Ovary (tissue), 9 donors: ENCODE data around the gene LMTK2. TPM values are rescaled to one million over a fixed set of nuclear protein-coding genes. Genes with fewer than 3 reads are reported as not detected.

Experiments used
- DNase-seq, 5 donors: peaks; one replicate each; pipeline ENCODE4 v3.0.0-alpha.2; 2019 to 2020
- H3K27ac ChIP-seq, 2 donors: fragments of 200-600 bp; one replicate each; pipeline versions ENCODE4 v1.5.1 to v1.8.0; 2019 to 2022
- H3K27me3 ChIP-seq: fragments of 200-600 bp; one replicate; pipeline ENCODE4 v1.8.0; 2022
- H3K36me3 ChIP-seq: fragments of 200-600 bp; sonication (generic); one replicate; pipeline ENCODE4 v1.5.1; 2019
- H3K4me1 ChIP-seq: one replicate; pipeline ENCODE4 v1.8.1; 2013; ENCODE audit warnings: mild to moderate bottlenecking, moderate library complexity; ENCODE audit not compliant: insufficient read depth
- H3K4me3 ChIP-seq: fragments of 200-600 bp; sonication (generic); one replicate; pipeline ENCODE4 v1.5.1; 2017
- H3K9me3 ChIP-seq, 2 donors: fragments of 200-600 bp in 1 of 2; sonication (generic) in 1 of 2; one replicate each; pipeline versions ENCODE4 v1.5.1 to v1.8.1; 2013 to 2019; ENCODE audit warnings: mild to moderate bottlenecking in 1 of 2, moderate library complexity in 1 of 2
- CTCF ChIP-seq, 3 donors: fragments of 450-650 bp in 2 of 3; fragments of 200-600 bp in 1 of 3; IDR thresholded peaks; one replicate each; pipeline versions ENCODE4 v1.5.1 to v1.8.0; 2016 to 2022; ENCODE audit warnings: antibody characterized with exemption in 3 of 3, mild to moderate bottlenecking in 1 of 3
- EP300 ChIP-seq: sonication (generic); formaldehyde crosslinking; IDR thresholded peaks from one replicate; pipeline ENCODE4 v1.6.1; 2017; ENCODE audit warnings: antibody characterized with exemption
- POLR2A ChIP-seq: fragments of 450-650 bp; IDR thresholded peaks from one replicate; pipeline ENCODE4 v1.6.1; 2017; ENCODE audit warnings: antibody characterized with exemption, mild to moderate bottlenecking, moderate library complexity
- WGBS, 3 donors: extraction: QIAGEN DNeasy Blood & Tissue Kit in 1 of 3; methylation state at CpG; one replicate each; pipeline versions ENCODE4 v1.1.5 to v1.1.7; 2013 to 2017; 5-methylcytosine and 5-hydroxymethylcytosine counted together
- intact Hi-C, 4 donors: fragments of 100-400 bp; cut with DNase I; formaldehyde crosslinking; loops; one replicate each; pipeline versions ENCODE4 v1.11.0 to v1.15.1; 2022 to 2023
- polyA plus RNA-seq, 2 donors: library from polyadenylated mRNA; stranded (reverse); fragments of 200-250 nt in 1 of 2; fragments of 350-450 nt in 1 of 2; fragmentation: Illumina TruSeq in 1 of 2; extraction: RNeasy Lipid Tissue Mini Kit (QIAGEN cat#74804) in 1 of 2; gene quantifications; one replicate each; pipeline ENCODE4 v1.2.3, GENCODE V29; 2013 to 2014
- total RNA-seq, 7 donors: library from RNA; depleted of rRNA in 2 of 7; stranded (reverse); fragments of >200 nt in 2 of 7; fragmentation: NEBNext Ultra II Directional in 3 of 7; extraction: Animal tissue kit (Norgen Biotek cat#: 25700) in 3 of 7; gene quantifications; one replicate each; pipeline versions ENCODE4 v1.1.0 to v1.2.4, GENCODE V29; 2016 to 2023
- donor health status: DM: no; HTN: no; CAD: no; lungs with moderate emphysema.
- donor health status: DM: no; HTN: no; CAD: no.
- donor health status: Bipolar disorder and iron deficiency.
- donor health status: DM: yes; HTN: yes; CAD: no.
- donor health status: DM: no; HTN: no; CAD: no.
- donor health status: DM: yes; HTN: yes; CAD: no.

Gene LMTK2
- total and polyA plus RNA-seq, 9 donors: 4.4 to 17.1 (median 12.8) TPM

GRCh38 chr7:98077762-98078161, 28.9 kb upstream of the LMTK2 start:
- Histone ChIP-seq H3K4me3 (no peak overlapping the region), H3K36me3 (no peaks in the 10 kb centered on the region), H3K27ac (no peak overlapping the region), H3K4me1 (no peaks in the 10 kb centered on the region), H3K27me3 (no peaks in the 10 kb centered on the region), H3K9me3 (no peaks in the 10 kb centered on the region)
- DNase-seq: no peak
- 85 to 92% (median 86%) methylated on average over 3 of the region's 3 CpGs for WGBS, 3 donors
- TF ChIP-seq EP300: no peak
- TF ChIP-seq CTCF (IDR thresholded peaks at IDR 0.05): no peak
- TF ChIP-seq POLR2A: no peak
- intact Hi-C loops: no loop called here

GRCh38 chr7:98078197-98078870, 28.3 kb upstream of the LMTK2 start:
- no peak overlapping the region for H3K27ac ChIP-seq
- DNase-seq: no peak
- 81 to 83% (median 81%) methylated on average over 11 of the region's 11 CpGs for WGBS, 3 donors
- no peaks in the 10 kb centered on the region for H3K9me3 ChIP-seq
- intact Hi-C loops: no loop called here
- no peaks in the 10 kb centered on the region for H3K4me1 ChIP-seq
- TF ChIP-seq EP300: no peak
- H3K4me3 ChIP-seq: no peak overlapping the region
- H3K36me3 ChIP-seq: no peaks in the 10 kb centered on the region
- no peaks in the 10 kb centered on the region for H3K27me3 ChIP-seq

- intact Hi-C loops: no loop called here
- no peaks in the 10 kb centered on the region for H3K9me3 ChIP-seq
- no peak for TF ChIP-seq POLR2A
- TF ChIP-seq EP300: no peak
- TF ChIP-seq CTCF (IDR thresholded peaks at IDR 0.05): no peak
- no peaks in the 10 kb centered on the region for H3K27me3 ChIP-seq
- WGBS, 3 donors: 52 to 60% (median 55%) methylated on average over 6 of the region's 6 CpGs
- H3K27ac ChIP-seq: no peak overlapping the region
- H3K36me3 ChIP-seq: no peaks in the 10 kb centered on the region
- no peaks in the 10 kb centered on the region for H3K4me1 ChIP-seq
- no peak for DNase-seq
- no peak overlapping the region for H3K4me3 ChIP-seq
Observed at GRCh38 chr7:98079891-98080648, 26.6 kb upstream of the LMTK2 start.

GRCh38 chr7:98081319-98081718, 25.3 kb upstream of the LMTK2 start:
- TF ChIP-seq CTCF (IDR thresholded peaks at IDR 0.05) (no peak), EP300 (no peak), POLR2A (no peak)
- Histone ChIP-seq H3K4me1 (no peaks in the 10 kb centered on the region), H3K9me3 (no peaks in the 10 kb centered on the region), H3K27me3 (no peaks in the 10 kb centered on the region), H3K4me3 (no peak overlapping the region), H3K36me3 (no peaks in the 10 kb centered on the region), H3K27ac (no peak overlapping the region)
- 48 to 63% (median 59%) methylated on average over 7 of the region's 7 CpGs for WGBS, 3 donors
- intact Hi-C loops: no loop called here
- DNase-seq: no peak

GRCh38 chr7:98084631-98085030, 22.0 kb upstream of the LMTK2 start:
- no peak for DNase-seq
- TF ChIP-seq CTCF (IDR thresholded peaks at IDR 0.05) (no peak), EP300 (no peak), POLR2A (no peak)
- intact Hi-C loops: no loop called here
- Histone ChIP-seq H3K27me3 (no peaks in the 10 kb centered on the region), H3K4me3 (no peak overlapping the region), H3K4me1 (no peaks in the 10 kb centered on the region), H3K9me3 (no peaks in the 10 kb centered on the region), H3K27ac (no peak overlapping the region), H3K36me3 (no peaks in the 10 kb centered on the region)
- WGBS, 3 donors: 87 to 91% (median 88%) methylated on average over 3 of the region's 3 CpGs
